ENCODE results near the gene WNT3A. TPM values are rescaled to one million over a fixed set of nuclear protein-coding genes. Genes with fewer than 3 reads are reported as not detected.

The WNT3A gene
- total and polyA plus RNA-seq, 9 of the 15 experiments (the other 6 are each of a cell fraction or from before 2014, with no cell fraction given): not detected

DNA sequence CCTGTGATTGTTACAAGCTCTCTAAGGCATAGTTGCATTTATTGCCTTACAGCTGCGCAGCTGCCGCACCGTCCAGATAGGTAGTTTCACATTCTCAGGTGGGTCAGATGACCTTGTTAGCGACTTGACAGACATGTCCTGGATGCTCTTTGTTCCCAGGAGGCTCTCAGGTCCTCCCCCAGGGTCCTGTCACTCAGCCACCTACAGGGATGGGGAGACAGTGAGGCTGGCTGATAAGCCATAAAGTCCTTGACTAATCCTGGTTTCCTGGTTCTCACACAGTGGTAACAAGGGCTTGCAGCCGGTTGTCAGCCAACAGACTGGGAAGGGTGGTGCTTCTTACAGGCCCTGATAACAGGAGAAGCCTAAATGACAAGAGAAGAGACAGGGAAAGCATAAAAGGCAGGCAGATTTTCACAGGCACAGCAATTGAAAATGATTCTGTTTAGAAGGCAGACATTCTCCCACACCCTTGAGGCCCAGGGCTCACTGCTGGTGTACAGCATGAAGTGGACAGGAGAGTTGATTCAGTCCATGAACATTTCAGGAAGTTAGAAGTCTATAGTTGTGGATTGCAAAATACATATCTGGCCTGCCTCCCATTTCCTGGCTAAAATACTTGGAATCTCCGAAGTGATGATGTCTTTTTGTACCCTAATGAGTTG lies 78.6 kb downstream of the WNT3A start (continued):
- TF ChIP-seq SAP30 (IDR thresholded peaks at IDR 0.05; ENCODE audit: borderline replicate concordance, insufficient read depth, low read depth, low read length, poor library complexity, severe bottlenecking): peak; percentile 39
- TF ChIP-seq E2F8 (IDR thresholded peaks at IDR 0.05; ENCODE audit: low read depth, partially characterized antibody): no peak
- TF ChIP-seq ZNF280B (CRISPR knock-in tag; IDR thresholded peaks at IDR 0.05): no peak
- peak; percentile 85 for TF ChIP-seq TCF3 (CRISPR knock-in tag; IDR thresholded peaks at IDR 0.05)
- TF ChIP-seq, protein P1, sequence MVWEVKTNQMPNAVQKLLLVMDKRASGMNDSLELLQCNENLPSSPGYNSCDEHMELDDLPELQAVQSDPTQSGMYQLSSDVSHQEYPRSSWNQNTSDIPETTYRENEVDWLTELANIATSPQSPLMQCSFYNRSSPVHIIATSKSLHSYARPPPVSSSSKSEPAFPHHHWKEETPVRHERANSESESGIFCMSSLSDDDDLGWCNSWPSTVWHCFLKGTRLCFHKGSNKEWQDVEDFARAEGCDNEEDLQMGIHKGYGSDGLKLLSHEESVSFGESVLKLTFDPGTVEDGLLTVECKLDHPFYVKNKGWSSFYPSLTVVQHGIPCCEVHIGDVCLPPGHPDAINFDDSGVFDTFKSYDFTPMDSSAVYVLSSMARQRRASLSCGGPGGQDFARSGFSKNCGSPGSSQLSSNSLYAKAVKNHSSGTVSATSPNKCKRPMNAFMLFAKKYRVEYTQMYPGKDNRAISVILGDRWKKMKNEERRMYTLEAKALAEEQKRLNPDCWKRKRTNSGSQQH (CRISPR knock-in tag; IDR thresholded peaks at IDR 0.05): no peak
- TF ChIP-seq MECOM (CRISPR knock-in tag; IDR thresholded peaks at IDR 0.05): peak; percentile 88
- TF ChIP-seq TFAP4 (CRISPR knock-in tag; IDR thresholded peaks at IDR 0.05; ENCODE audit: borderline replicate concordance): peak; percentile 57; the same call in 1 of the 2 replicates
- 0 out of 2 replicates have a peak, but pooled peaks have one; percentile 28 for TF ChIP-seq OTX1 (CRISPR knock-in tag; IDR thresholded peaks at IDR 0.05)
- TF ChIP-seq JUN (IDR thresholded peaks at IDR 0.05; ENCODE audit: borderline replicate concordance, low read depth, low read length): no peak
- no peak for TF ChIP-seq JUN (CRISPR knock-in tag; IDR thresholded peaks at IDR 0.05; ENCODE audit: borderline replicate concordance)
- TF ChIP-seq ZNF436 (CRISPR knock-in tag; IDR thresholded peaks at IDR 0.05): no peak
- peak; percentile 68 for TF ChIP-seq TAL1 (IDR thresholded peaks at IDR 0.05)
- no peak for TF ChIP-seq RAD51 (IDR thresholded peaks at IDR 0.05; ENCODE audit: borderline replicate concordance, low read depth)
- TF ChIP-seq RB1 (IDR thresholded peaks at IDR 0.05; ENCODE audit: low read depth): peak; percentile 15; the same call in 1 of the 2 replicates
- TF ChIP-seq DIDO1 (tag; IDR thresholded peaks at IDR 0.05; ENCODE audit: low read depth): no peak
- TF ChIP-seq RBBP5 (IDR thresholded peaks at IDR 0.05; ENCODE audit: borderline replicate concordance, insufficient read depth, low read length, poor library complexity, severe bottlenecking): no peak
- TF ChIP-seq, protein P2, sequence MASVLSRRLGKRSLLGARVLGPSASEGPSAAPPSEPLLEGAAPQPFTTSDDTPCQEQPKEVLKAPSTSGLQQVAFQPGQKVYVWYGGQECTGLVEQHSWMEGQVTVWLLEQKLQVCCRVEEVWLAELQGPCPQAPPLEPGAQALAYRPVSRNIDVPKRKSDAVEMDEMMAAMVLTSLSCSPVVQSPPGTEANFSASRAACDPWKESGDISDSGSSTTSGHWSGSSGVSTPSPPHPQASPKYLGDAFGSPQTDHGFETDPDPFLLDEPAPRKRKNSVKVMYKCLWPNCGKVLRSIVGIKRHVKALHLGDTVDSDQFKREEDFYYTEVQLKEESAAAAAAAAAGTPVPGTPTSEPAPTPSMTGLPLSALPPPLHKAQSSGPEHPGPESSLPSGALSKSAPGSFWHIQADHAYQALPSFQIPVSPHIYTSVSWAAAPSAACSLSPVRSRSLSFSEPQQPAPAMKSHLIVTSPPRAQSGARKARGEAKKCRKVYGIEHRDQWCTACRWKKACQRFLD (CRISPR knock-in tag; IDR thresholded peaks at IDR 0.05): no peak
- TF ChIP-seq TRIM24 (IDR thresholded peaks at IDR 0.05): peak in 1 of 2 experiments; percentile 59; a peak in 1 of 4 replicates
- TF ChIP-seq ELF4 (CRISPR knock-in tag; IDR thresholded peaks at IDR 0.05): peak; percentile 47; the same call in 1 of the 2 replicates
